Astrocyte (in vitro differentiated cells and primary cell): ENCODE data around the gene SERPINB6. TPM values are rescaled to one million over a fixed set of nuclear protein-coding genes. Genes with fewer than 3 reads are reported as not detected.

Experiments
- DNase-seq: peaks from one replicate; pipeline ENCODE4 v3.0.0-alpha.2; 2010; ENCODE audit warnings: low read depth
- FAIRE-seq: peaks from 2 replicates; lab custom pipeline; 2011; peaks lifted over from hg19 to GRCh38; lab: Jason Lieb, UNC
- H2AFZ ChIP-seq: 2 replicates; pipeline ENCODE4 v1.6.0; 2012; ENCODE audit warnings: low read depth, low read length, inconsistent platforms
- H3K27ac ChIP-seq: 2 replicates; pipeline ENCODE4 v1.5.1; 2011; ENCODE audit warnings: low read depth, low read length, inconsistent platforms
- H3K27me3 ChIP-seq: 2 replicates; pipeline ENCODE4 v1.6.0; 2011; ENCODE audit warnings: low read length, inconsistent platforms; ENCODE audit not compliant: insufficient read depth
- H3K36me3 ChIP-seq: 2 replicates; pipeline ENCODE4 v1.5.1; 2011; ENCODE audit warnings: low read length, inconsistent platforms; ENCODE audit not compliant: insufficient read depth
- H3K4me1 ChIP-seq: 2 replicates; pipeline ENCODE4 v1.5.1; 2011; ENCODE audit warnings: low read length, inconsistent platforms; ENCODE audit not compliant: insufficient read depth
- H3K4me2 ChIP-seq: 2 replicates; pipeline ENCODE4 v1.6.0; 2012; ENCODE audit warnings: low read length, inconsistent platforms
- H3K4me3 ChIP-seq: 2 replicates; pipeline ENCODE4 v1.5.1; 2011; ENCODE audit warnings: low read depth, mild to moderate bottlenecking, low read length, inconsistent platforms; ENCODE audit not compliant: insufficient read depth
- H3K79me2 ChIP-seq: 2 replicates; pipeline ENCODE4 v1.6.0; 2012; ENCODE audit warnings: mild to moderate bottlenecking, low read length, inconsistent platforms; ENCODE audit not compliant: insufficient read depth
- H3K9ac ChIP-seq: 2 replicates; pipeline ENCODE4 v1.6.0; 2012; ENCODE audit warnings: mild to moderate bottlenecking, low read length, inconsistent platforms
- H3K9me3 ChIP-seq: 2 replicates; pipeline ENCODE4 v1.5.1; 2012; ENCODE audit warnings: low read depth, mild to moderate bottlenecking, low read length, inconsistent platforms; ENCODE audit not compliant: insufficient read depth
- H4K20me1 ChIP-seq: 2 replicates; pipeline ENCODE4 v1.6.0; 2012; ENCODE audit warnings: low read length, inconsistent platforms; ENCODE audit not compliant: insufficient read depth
- H3K27ac Mint-ChIP-seq: one replicate; pipeline ENCODE4 v1.8.0; 2021; ENCODE audit warnings: mild to moderate bottlenecking, mixed read lengths; ENCODE audit not compliant: unreplicated experiment
- H3K27me3 Mint-ChIP-seq: one replicate; pipeline ENCODE4 v1.8.0; 2021; ENCODE audit warnings: low read depth, mixed read lengths; ENCODE audit not compliant: unreplicated experiment
- H3K36me3 Mint-ChIP-seq: one replicate; pipeline ENCODE4 v1.8.0; 2021; ENCODE audit warnings: low read depth, mixed read lengths; ENCODE audit not compliant: unreplicated experiment
- H3K4me1 Mint-ChIP-seq: one replicate; pipeline ENCODE4 v1.8.0; 2021; ENCODE audit warnings: low read depth, mixed read lengths; ENCODE audit not compliant: unreplicated experiment
- H3K4me3 Mint-ChIP-seq: one replicate; pipeline ENCODE4 v1.8.0; 2021; ENCODE audit warnings: mild to moderate bottlenecking, moderate library complexity, mixed read lengths; ENCODE audit not compliant: unreplicated experiment
- H3K9me3 Mint-ChIP-seq: one replicate; pipeline ENCODE4 v1.8.0; 2021; ENCODE audit warnings: mild to moderate bottlenecking, mixed read lengths; ENCODE audit not compliant: unreplicated experiment
- EZH2 ChIP-seq: IDR thresholded peaks from 2 replicates; pipeline ENCODE4 v1.6.1; 2012; ENCODE audit warnings: mild to moderate bottlenecking, low read length, inconsistent platforms; ENCODE audit not compliant: insufficient read depth
- total RNA-seq: library from RNA; stranded (reverse); gene quantifications from 2 replicates; pipeline ENCODE4 v1.2.1, GENCODE V29; 2021
- TF ChIP-seq, protein P1 (sequence below): IDR thresholded peaks from 2 replicates; pipeline ENCODE4 v1.5.1; 2011; ENCODE audit warnings: low read depth, mild to moderate bottlenecking, inconsistent platforms, low read length, moderate library complexity; ENCODE audit not compliant: insufficient read depth

Gene SERPINB6
- total RNA-seq, 1 donor from 2014 or later, result 68.4 TPM

DNA sequence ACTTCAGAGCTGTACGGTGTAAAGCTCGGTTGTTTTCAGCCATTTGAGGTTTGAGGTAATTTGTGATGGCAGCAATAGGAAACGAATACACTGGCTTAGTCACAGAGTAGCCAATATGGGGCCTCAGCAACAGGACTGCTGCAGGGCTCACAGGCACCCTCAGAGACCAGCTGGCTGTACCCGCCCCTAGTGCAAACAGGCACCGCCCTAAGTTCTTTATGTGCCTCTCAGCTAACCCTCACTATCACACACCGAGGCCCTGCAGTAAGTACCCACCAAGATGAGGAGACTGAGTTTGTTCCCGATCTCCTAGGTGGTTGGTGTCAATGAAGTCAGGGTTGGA lies 57.1 kb downstream of the SERPINB6 start:
- H4K20me1 ChIP-seq, result no peaks in the 10 kb centered on the region
- no peak overlapping the region for H3K4me2 ChIP-seq
- Mint-ChIP-seq H3K36me3 (no peaks in the 10 kb centered on the region), H3K4me3 (no peak overlapping the region), H3K27me3 (peaks cover 7% of the 10 kb centered on the region), H3K4me1 (peaks cover 6% of the 10 kb centered on the region), H3K27ac (no peak overlapping the region), H3K9me3 (peaks cover 3% of the 10 kb centered on the region)
- no peak overlapping the region for H2AFZ ChIP-seq
- no peak for FAIRE-seq
- H3K27me3 ChIP-seq, result no peaks in the 10 kb centered on the region
- no peaks in the 10 kb centered on the region for H3K9me3 ChIP-seq
- no peaks in the 10 kb centered on the region for H3K4me1 ChIP-seq
- H3K4me3 ChIP-seq, result no peak overlapping the region
- TF ChIP-seq EZH2, result no peak
- TF ChIP-seq, protein P1, sequence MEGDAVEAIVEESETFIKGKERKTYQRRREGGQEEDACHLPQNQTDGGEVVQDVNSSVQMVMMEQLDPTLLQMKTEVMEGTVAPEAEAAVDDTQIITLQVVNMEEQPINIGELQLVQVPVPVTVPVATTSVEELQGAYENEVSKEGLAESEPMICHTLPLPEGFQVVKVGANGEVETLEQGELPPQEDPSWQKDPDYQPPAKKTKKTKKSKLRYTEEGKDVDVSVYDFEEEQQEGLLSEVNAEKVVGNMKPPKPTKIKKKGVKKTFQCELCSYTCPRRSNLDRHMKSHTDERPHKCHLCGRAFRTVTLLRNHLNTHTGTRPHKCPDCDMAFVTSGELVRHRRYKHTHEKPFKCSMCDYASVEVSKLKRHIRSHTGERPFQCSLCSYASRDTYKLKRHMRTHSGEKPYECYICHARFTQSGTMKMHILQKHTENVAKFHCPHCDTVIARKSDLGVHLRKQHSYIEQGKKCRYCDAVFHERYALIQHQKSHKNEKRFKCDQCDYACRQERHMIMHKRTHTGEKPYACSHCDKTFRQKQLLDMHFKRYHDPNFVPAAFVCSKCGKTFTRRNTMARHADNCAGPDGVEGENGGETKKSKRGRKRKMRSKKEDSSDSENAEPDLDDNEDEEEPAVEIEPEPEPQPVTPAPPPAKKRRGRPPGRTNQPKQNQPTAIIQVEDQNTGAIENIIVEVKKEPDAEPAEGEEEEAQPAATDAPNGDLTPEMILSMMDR, result no peak
- no peak for DNase-seq
- H3K9ac ChIP-seq, result no peak overlapping the region
- H3K36me3 ChIP-seq, result no peaks in the 10 kb centered on the region
- H3K27ac ChIP-seq, result no peak overlapping the region
- H3K79me2 ChIP-seq, result no peaks in the 10 kb centered on the region

DNA sequence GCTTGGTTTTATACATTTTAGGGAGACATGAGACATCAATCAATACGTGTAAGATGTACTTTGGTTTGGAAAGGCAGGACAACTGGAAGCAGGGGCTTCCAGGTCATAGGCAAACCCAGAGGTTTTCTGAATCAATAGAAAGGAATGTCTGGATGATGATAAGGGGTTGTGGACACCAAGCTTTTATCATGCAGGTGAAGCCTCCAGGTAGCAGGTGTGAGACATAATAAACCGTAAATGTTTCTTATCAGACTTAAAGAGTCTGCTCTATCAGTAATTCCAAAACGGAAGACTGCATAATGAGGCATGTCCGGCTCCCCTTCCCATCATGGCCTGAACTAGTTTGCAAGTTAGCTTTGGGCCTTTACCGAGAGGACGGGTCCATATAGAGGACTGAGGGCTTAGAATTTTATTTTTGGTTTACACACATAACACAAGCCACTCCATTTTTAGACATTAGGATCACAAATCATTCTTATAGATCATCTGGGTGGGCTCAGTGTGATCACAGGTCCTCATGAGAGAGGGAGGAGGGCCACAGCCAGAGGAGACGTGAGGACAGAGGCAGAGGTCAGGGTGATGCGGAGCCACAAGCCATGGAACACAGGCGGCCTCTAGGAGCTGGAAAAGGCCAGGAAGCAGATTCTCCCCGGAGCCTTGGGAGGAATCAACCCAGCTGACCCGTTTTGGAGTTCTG lies 57.6 kb downstream of the SERPINB6 start:
- Mint-ChIP-seq H3K9me3 (peaks cover 3% of the 10 kb centered on the region), H3K27me3 (peaks cover 4% of the 10 kb centered on the region), H3K4me3 (no peak overlapping the region), H3K27ac (no peak overlapping the region), H3K36me3 (no peaks in the 10 kb centered on the region), H3K4me1 (peaks cover 11% of the 10 kb centered on the region)
- H3K27me3 ChIP-seq, result no peaks in the 10 kb centered on the region
- FAIRE-seq (no peak), DNase-seq (no peak)
- H3K4me1 ChIP-seq, result no peaks in the 10 kb centered on the region
- H3K4me3 ChIP-seq, result no peak overlapping the region
- H4K20me1 ChIP-seq, result no peaks in the 10 kb centered on the region
- H2AFZ ChIP-seq, result no peak overlapping the region
- no peak overlapping the region for H3K27ac ChIP-seq
- H3K36me3 ChIP-seq, result no peaks in the 10 kb centered on the region
- no peaks in the 10 kb centered on the region for H3K9me3 ChIP-seq
- no peaks in the 10 kb centered on the region for H3K79me2 ChIP-seq
- TF ChIP-seq, protein P1, result no peak
- TF ChIP-seq EZH2, result no peak
- no peak overlapping the region for H3K9ac ChIP-seq
- H3K4me2 ChIP-seq, result no peak overlapping the region

DNA sequence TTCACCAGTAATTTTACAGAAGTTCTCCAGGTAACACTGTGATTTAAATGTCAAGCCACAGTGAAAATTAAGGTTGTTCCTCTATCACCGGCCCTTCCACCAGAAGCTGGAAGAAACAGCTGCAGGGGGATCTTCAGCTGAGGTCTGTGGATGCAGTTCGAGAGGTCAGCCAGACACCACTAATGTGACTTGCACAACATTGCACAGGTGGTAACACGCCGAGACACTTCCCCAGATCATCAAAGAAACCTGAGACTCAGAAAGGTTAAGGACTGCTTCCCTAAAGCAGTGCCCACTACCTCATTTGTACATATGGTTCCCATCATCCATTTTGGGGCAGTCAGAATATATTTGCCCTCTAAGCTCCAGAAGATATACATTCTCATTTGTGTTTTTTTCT lies 60.2 kb downstream of the SERPINB6 start:
- no peaks in the 10 kb centered on the region for H3K36me3 ChIP-seq
- no peak overlapping the region for H2AFZ ChIP-seq
- Mint-ChIP-seq H3K27me3 (no peaks in the 10 kb centered on the region), H3K27ac (no peak overlapping the region), H3K36me3 (no peaks in the 10 kb centered on the region), H3K9me3 (peaks cover 3% of the 10 kb centered on the region), H3K4me1 (peaks cover 17% of the 10 kb centered on the region), H3K4me3 (no peak overlapping the region)
- no peak overlapping the region for H3K9ac ChIP-seq
- no peaks in the 10 kb centered on the region for H3K9me3 ChIP-seq
- H4K20me1 ChIP-seq, result no peaks in the 10 kb centered on the region
- FAIRE-seq (no peak), DNase-seq (no peak)
- H3K79me2 ChIP-seq, result no peaks in the 10 kb centered on the region
- H3K4me2 ChIP-seq, result no peak overlapping the region
- no peak overlapping the region for H3K27ac ChIP-seq
- H3K27me3 ChIP-seq, result no peaks in the 10 kb centered on the region
- H3K4me3 ChIP-seq, result no peak overlapping the region
- no peaks in the 10 kb centered on the region for H3K4me1 ChIP-seq
- no peak for TF ChIP-seq EZH2
- TF ChIP-seq, protein P1, result no peak
